ENCODE results near the gene FAM90A1. TPM values are rescaled to one million over a fixed set of nuclear protein-coding genes. Genes with fewer than 3 reads are reported as not detected.
"Not testable (repeated sequence)": the region's sequence is repeated elsewhere in the genome, so short reads cannot be mapped to it uniquely, and the experiment has no call there.

The FAM90A1 gene, protein sequence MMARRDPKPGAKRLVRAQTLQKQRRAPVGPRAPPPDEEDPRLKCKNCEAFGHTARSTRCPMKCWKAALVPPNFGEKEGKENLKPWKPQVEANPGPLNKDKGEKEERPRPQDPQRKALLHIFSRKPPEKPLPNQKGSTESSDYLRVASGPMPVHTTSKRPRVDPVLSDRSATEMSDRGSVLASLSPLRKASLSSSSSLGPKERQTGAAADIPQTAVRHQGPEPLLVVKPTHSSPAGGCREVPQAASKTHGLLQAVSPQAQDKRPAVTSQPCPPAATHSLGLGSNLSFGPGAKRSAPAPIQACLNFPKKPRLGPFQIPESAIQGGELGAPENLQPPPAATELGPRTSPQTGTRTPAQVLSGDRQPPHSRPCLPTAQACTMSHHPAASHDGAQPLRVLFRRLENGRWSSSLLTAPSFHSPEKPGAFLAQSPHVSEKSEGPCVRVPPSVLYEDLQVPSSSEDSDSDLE
- total RNA-seq: 0.06 TPM in 1 of 2 replicates, not detected in the other

DNA sequence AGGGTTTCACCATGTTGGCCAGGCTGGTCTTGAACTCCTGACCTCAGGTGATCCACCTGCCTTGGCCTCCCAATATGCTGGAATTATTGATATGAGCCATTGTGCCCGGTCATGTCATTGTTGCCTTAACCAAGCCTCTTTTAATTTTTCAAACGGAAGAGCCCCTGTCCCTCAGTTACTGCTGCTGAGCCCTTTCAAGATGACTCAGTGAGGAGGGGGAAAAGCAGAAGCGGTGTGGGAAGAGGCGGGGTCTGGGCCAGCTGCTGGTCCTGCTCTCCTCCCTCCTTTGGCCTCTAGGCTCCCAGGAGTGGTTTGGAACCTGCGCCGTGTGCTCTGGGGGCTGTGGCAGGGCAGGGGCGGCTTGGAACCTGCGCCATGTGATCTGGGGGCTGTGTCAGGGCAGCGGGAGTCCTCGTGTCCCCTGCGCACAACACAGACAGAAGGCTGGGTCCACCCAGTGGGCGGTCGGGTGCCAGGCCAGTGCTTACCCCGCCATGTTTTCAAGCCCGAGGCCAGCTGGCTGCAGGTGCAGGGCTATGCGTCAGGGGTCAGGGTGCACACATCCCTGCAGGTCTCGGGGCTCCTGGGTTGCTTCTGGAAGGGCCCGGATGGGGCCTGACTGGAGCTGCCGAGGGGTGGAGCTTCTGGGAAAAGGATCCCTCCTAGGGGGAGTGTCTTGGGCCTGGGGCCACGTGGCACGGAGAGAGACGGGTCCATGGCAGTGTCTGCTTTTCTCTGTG, at the start of gene FAM90A1:
TSS of gene FAM90A1 (minus strand) at position 627 of the 740 bp plus-strand sequence. CDS start 2,786 bp downstream, outside the sequence.
- DNase-seq (ENCODE audit: extremely low read depth, low read depth, low spot score): not testable (repeated sequence)

DNA sequence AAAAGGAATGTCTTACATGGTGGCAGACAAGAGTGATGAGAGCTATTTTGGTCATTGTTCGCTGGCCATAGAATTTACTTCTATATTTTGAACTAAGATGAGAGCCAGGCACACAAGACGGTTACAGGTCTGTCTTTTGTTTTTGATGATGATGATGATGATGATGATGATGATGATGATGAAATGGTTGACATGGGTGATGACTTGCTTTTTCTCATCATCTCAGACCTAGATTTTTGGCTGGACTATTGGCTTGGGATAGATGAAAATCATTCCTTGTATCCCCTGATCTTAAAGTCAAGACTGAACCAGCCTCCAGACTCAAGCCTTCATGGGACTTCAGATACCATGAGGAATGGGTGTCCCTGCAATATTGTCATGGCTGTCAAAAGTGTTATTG, 49.0 kb upstream of the FAM90A1 start:
- DNase-seq (ENCODE audit: extremely low read depth, low read depth, low spot score): not testable (repeated sequence)

DNA sequence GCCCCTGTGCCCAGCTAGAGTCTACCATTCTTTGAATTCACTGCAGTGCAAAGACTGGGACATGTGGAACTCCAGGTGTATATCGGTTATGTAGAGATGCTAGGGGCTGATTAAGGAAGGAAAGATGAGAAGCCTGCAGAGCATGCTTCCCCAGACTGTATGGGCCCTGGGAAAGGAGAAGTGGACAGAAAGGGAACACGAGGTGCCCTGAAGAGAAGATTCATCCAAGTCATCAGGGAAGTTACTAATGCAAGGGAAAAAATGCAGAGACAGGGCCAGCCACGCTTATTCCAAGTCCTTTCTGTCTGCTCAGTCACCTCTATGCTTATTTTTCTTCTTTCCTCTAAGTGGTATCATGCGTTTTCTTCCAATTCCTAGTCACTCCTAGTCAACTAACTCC, 39.3 kb upstream of the FAM90A1 start:
- DNase-seq (ENCODE audit: extremely low read depth, low read depth, low spot score): not testable (repeated sequence)

DNA sequence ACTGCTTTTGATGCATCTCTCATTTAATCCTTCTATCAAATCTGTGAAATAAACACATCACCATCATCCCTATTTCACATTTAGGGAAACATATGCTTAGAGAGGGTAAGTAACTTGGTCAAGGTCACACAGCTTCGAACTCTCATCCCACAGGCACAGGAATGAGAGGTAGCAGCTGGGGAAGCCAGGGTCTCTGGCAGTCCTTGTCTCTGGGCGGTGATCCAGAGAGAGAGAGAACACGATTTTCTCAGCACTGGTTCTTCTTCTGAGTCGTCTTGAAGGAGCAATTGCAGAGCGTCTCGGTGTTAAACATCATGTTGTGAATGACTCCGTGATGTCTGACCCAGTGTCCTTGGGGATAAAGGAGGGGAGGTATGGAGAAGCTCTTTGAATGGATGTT, 36.8 kb upstream of the FAM90A1 start:
- not testable (repeated sequence) for DNase-seq (ENCODE audit: extremely low read depth, low read depth, low spot score)

DNA sequence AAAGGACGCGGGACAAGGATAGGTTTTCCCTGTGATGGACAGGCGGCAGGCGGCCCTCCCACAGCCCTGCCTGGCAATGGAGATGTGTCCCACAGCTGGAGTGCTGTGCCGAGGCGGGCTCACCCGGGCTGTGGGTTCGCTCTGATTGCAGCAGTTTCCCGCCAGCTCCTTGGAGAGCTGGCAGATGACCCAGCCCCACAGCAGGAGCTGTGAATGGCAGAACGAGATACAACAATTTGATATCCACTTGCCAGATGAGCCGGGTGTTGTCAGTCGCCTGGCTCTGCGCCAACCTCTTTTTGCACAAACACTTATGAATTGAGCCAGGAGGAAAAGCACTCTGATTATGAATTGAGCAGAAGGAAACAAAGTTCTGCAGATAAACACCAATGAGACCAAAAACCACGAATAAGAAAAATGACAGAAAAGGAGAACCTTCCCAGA, 33.7 kb upstream of the FAM90A1 start:
- DNase-seq (ENCODE audit: extremely low read depth, low read depth, low spot score): not testable (repeated sequence)

DNA sequence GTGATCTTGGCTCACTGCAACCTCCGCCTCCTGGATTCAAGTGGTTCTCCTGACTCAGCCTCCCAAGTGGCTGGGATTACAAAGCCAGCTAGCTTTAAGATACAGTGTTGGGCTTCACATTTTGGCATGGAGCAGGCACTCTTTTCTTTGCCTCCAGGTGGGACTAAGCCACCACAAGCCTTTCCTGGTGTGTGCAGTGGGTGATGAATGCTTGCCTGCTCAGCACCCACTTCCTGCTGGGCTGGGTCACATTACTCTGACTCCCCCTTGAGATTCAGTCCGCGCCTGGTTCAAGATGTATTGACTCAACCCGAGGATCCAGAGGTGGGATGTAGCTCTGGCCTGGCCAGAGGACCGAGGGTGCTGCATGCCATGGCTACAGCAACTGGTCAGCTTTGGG, 28.9 kb upstream of the FAM90A1 start:
- DNase-seq (ENCODE audit: extremely low read depth, low read depth, low spot score): not testable (repeated sequence)

DNA sequence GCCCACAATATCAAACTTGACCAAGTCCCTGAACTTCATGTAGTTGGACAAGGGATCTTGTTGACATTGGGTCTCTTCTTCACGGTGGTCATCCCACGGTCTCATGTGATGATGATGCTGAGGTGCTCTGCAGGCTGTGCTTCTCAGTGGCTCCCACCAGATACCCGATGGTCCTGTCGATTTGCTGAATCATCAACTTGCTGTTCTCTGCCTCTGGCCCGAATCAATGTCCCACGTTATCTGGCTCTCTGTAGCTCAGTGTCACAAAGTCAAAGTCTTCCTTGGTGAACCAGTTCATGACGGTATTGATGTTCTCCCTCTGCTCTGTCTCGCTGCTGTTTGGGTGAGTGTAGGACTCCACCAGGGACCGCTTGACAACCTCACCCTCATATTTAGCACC, 27.3 kb upstream of the FAM90A1 start:
- DNase-seq (ENCODE audit: extremely low read depth, low read depth, low spot score): not testable (repeated sequence)

DNA sequence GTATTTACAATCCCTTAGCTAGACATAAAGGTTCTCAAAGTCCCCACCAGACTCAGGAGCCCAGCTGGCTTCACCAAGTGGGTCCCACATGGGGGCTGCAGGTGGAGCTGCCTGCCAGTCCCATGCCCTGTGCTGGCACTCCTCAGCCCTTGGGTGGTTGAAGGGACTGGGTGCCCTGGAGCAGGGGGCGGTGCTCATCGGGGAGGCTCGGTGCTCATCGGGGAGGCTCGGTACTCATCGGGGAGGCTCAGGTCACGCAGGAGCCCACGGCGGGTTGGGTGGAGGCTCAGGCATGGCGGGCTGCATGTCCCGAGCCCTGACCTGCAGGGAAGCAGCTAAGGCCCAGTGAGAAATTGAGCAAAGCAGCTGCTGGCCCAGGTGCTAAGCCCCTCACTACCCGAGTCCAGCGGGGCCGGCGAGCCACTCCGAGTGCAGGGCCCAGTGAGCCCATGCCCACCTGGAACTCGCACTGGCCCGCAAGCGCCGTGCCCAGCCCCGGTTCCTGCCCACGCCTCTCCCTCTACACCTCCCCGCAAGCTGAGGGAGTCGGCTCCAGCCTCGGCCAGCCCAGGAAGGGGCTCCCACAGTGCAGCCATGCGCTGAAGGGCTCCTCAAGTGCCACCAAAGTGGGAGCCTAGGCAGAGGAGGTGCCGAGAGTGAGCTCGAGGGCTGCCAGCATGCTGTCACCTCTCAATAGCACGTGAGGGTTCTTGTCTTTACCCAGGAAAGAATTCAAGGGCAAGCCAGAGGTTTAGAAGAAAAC, 24.8 kb upstream of the FAM90A1 start:
- DNase-seq (ENCODE audit: extremely low read depth, low read depth, low spot score): not testable (repeated sequence)

DNA sequence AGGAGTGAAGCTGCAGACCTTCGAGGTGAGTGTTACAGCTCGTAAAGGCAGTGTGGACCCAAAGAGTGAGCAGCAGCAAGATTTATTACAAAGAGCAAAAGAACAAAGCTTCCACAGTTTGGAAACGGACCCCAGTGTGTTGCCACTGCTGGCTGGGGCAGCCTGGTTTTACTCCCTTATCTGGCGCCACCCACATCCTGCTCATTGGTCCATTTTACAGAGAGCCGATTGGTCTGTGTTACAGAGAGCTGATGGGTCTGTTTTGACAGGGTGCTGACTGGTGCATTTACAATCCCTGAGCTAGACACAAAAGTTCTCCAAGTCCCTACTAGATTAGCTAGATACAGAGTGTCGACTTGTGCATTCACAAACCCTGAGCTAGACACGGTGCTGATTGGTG, 24.2 kb upstream of the FAM90A1 start:
- DNase-seq (ENCODE audit: extremely low read depth, low read depth, low spot score): not testable (repeated sequence)

DNA sequence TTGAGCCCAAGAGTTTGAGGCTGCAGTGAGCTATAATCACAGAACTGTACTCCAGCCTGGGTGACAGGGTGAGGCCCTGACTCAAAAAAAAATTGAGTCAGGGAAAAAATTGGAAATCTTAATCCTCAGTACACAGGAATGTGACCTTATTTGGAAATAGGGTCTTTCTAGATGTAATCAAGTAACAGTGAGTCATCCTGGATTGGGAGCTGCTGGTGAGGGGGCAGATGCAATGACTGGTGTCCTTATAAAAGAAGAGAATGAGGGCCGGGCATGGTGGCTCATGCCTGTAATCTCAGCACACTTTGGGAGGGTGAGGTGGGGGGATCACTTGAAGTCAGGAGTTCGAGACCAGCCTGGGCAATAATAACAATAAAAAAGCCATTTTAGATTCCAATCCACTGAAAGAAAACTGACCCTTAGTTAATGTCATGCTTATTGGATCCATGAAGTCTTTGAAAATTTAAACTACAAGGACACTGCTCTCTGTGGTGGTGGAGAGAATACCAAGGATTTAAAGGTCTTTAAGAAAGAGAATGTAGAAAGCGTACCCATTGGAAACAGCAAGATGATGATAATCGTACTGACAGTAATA, 19.6 kb upstream of the FAM90A1 start:
- not testable (repeated sequence) for DNase-seq (ENCODE audit: extremely low read depth, low read depth, low spot score)

DNA sequence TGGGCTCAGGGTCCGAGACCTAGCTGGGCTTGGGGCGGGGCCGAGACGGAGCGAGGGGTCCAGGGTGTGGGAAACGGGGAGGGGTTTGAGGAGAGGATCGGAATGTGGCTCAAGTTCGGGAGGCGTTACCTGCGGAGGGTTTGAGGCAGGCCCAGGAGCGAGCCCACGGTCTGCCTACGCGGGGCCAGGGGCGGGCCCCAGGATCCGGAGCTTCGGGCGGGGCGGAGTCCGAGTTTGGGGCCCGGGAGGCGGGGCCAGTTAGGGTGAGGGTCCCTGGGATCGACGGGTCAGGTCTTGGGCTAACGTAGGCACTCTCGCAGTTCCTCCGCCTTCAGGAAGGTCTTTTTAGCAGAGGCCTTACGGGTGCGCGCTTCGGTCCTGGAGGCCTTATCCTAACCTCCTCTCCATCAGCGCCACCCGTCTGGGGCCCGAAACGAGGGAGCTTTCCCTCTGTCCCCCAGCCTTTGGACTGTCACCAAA, 16.3 kb upstream of the FAM90A1 start:
- not testable (repeated sequence) for DNase-seq (ENCODE audit: extremely low read depth, low read depth, low spot score)

DNA sequence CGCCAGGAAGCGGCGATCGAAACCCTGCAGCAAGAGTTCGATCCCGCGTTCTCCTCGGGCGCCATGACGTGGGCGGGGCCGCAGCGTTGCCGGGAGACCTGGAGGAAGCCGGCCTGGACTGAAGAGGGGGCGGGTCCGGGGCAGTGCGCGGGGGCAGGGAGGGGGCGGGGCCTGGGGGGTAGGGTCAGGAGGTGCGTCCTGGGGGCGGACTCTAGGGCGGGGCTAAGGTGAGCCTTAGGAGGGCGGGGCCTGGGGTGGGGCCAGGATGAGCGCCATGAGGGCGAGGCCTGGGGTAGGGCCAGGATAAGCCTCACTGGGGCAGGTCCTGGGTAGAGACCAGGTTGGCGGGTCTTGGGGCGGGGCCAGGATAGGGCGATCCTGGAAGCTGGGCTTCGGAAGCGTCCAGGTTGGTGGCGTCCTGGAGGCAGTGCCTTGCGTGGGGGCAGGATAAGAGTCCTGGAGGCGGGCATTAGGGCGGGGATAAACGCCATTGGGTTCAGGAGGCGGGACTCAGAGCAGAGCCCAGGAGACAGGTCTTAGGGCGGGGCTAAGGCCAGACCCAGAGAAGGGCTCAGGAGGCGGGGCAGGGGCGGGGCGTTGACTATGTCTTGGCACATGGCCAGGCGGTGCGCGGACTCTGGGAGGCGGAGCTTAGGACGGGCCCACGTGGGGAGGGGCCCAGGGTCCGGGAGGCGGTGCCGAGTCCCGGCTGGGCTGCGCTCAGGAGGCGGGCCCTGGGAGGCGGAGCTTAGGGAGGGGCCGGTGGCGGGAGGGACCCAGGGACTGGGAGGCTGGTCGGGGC, 15.7 kb upstream of the FAM90A1 start:
- not testable (repeated sequence) for DNase-seq (ENCODE audit: extremely low read depth, low read depth, low spot score)

DNA sequence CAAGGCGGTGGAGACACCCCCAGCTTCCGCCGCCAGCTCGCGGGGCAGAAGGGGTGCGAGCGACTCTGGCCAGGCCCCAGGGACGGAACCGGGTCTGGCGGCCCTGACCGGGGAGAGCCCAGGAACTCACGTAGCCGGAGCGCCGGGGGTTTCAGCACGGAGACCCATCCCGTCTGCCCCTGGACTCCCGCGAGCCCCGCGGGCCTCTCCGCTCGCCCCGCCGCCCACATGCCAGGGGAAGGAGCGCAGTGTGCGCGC, 15.1 kb upstream of the FAM90A1 start:
- DNase-seq (ENCODE audit: extremely low read depth, low read depth, low spot score): not testable (repeated sequence)

DNA sequence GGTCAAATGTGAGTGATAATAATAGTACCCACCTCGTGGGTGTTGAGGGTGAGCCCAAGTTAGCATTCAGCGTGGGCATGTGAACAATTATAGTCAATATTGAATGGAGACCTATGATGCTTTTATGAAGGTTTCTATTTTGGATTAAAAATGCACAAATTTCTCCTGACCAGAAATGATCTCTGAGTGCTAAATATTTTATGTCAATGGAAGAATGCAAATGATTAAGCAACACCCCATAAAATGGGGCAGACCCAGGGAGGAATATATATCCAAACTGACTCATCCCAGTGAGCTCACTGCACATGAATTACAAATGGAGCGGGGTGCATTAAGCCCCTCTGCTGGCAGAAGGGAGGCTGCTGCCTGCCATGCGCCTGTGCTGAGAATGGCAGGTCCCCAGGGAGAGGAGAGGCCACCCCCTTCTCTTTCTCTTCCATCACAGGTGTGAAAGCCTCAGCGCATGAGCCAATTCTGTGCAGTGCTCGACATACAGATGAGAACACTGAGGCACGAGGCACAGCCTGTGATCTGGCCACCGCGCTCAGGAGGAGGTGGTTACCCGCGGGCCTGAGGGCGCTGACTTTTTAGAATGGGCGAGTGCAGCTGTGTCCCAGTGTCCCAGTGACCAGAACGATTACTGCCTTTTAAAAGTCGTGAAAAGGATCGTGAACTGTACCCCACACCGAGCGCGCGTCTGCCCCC, 14.7 kb upstream of the FAM90A1 start:
- DNase-seq (ENCODE audit: extremely low read depth, low read depth, low spot score): not testable (repeated sequence)

DNA sequence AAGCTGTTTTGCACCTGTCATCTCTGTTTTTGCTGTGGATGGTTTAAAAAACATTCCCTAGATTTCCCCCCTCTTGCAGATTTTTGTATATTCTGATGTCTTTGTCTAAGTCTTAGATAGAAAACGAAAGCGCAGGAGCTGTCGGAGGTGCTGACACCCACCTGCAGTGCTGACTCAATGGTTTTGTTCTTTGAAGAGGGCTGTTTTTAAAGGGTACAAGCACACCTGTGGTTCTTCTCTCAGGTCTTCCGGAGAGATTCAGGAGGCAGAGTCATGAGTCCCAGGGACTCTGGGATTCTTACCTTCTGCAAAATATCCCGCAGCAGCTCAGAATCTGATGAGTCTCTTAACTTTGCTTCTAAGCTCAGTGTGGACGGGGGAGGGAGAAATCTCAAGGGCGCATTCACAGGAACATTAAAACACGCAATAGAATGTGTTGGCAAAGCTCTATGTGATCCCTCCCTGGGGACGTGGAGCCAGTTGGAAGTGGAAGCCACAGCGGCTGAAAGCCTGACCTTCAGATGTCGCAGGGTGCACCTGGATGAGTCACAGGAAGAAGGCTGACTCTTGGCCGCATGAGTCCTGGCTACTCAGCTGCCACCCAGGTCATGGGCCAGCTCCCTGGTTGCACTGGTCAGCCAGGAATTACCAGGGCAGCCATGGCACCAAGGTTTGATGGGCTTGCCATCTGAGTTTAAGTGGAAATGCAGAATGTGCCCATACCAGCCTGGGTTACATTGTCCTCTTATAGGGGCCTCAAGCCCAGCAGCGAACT, 13.1 kb upstream of the FAM90A1 start:
- DNase-seq (ENCODE audit: extremely low read depth, low read depth, low spot score): not testable (repeated sequence)

DNA sequence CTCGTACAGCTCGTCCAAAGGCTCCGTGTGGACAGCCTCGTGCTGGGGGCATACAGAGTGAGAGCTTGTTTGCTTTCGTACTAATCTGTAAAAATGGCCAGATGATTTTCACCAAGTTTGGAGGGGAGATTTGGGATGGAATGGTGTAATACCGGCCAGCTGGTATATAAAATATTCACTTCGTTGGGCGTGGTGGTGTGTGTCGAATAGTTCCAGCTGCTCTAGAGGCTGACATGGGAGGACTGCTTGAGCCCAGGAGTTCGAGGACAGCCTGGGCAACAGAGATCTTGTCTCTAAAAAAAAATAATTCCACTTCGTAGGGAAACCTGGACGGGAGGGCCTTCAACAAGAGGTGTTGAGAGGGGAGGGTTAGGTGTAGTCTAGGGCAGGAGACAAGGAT, 9.6 kb upstream of the FAM90A1 start:
- not testable (repeated sequence) for DNase-seq (ENCODE audit: extremely low read depth, low read depth, low spot score)

DNA sequence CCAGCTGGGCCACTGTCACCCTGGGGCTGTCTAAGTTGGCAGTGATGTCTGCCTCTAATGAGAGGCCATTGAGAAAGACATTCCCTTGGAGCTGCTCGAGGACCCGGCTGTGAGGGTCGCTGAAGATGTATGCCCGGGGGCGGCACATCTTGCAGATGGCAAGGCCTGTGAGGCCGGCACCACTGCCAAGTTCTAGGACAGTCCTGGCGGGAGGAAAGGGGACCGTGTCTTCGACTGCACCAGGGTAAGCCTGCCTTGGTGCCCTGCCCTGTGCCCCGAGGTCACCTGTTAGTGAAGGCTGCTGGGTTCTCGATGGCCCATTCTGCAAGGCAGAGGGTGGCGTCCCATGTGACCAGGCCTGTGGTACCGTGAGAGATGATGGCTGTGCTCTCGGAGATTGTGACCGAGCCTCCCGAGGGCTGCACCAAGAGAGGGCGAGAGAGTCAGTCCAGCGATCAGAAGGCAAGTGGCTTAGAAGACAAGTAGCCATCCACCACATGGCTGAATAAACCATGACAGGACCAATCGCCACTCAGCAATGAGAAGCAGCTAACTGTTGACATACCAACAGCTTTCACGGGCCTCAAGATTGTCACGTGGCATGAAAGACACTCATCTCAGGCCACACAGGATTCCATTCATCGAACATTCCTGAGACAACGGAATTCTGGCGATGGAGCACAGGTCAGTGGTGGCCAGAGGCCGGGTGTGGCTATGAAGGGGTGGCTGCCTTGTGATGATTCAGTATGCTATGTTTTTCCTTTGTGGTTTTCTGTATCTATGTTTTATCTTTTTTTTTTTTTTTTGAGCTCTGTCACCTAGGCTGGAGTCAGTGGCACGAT, 8.1 kb upstream of the FAM90A1 start:
- not testable (repeated sequence) for DNase-seq (ENCODE audit: extremely low read depth, low read depth, low spot score)

Data from glomerular endothelial cell (primary cell).